DMS153 treated with DMSO at 0.1 percent for 48 hours (cell line): Measurements from ENCODE around the gene PDZD7.

Source experiments
- DNase-seq: peaks from one replicate; lab custom pipeline; 2025; ENCODE audit not compliant: unreplicated experiment; lab: John Stamatoyannopoulos, UW

PDZD7 gene

GRCh38 chr10:101020427-101021075 is 10.4 kb downstream of the PDZD7 start:
- no peak for DNase-seq

- DNase-seq, result no peak
These were observed 11.6 kb downstream of the PDZD7 start for GRCh38 chr10:101019440-101019703.

- peak; percentile 24 for DNase-seq
These were observed 12.1 kb downstream of the PDZD7 start for GRCh38 chr10:101018600-101019439.

GRCh38 chr10:101018118-101018599 is 12.8 kb downstream of the PDZD7 start:
- DNase-seq, result no peak

- no peak for DNase-seq
These were observed 14.1 kb downstream of the PDZD7 start for GRCh38 chr10:101016814-101017213.

GRCh38 chr10:101015582-101015973 is 15.4 kb downstream of the PDZD7 start:
- no peak for DNase-seq

GRCh38 chr10:101014966-101015581 is 15.9 kb downstream of the PDZD7 start:
- DNase-seq, result no peak

- DNase-seq, result peak; percentile 45
These were observed 16.6 kb downstream of the PDZD7 start for GRCh38 chr10:101014230-101014884.

GRCh38 chr10:101013365-101013825 is 17.5 kb downstream of the PDZD7 start:
- DNase-seq, result no peak

GRCh38 chr10:101012525-101013364 is 18.2 kb downstream of the PDZD7 start:
- peak; percentile 77 for DNase-seq

GRCh38 chr10:101011517-101012423 is 19.2 kb downstream of the PDZD7 start:
- no peak for DNase-seq

GRCh38 chr10:101010329-101010728 is 20.6 kb downstream of the PDZD7 start:
- no peak for DNase-seq

- DNase-seq, result no peak
These were observed 22.0 kb downstream of the PDZD7 start for GRCh38 chr10:101008823-101009423.

- DNase-seq, result no peak
These were observed 22.8 kb downstream of the PDZD7 start for GRCh38 chr10:101007915-101008822.

- DNase-seq, result no peak
These were observed 23.7 kb downstream of the PDZD7 start for GRCh38 chr10:101007099-101007711.

- no peak for DNase-seq
These were observed 24.3 kb downstream of the PDZD7 start for GRCh38 chr10:101006593-101007098.

GRCh38 chr10:101005869-101006567 is 24.9 kb downstream of the PDZD7 start:
- DNase-seq, result no peak
